H1 (cell line): ENCODE data around the gene LCN15. TPM values are rescaled to one million over a fixed set of nuclear protein-coding genes. Genes with fewer than 3 reads are reported as not detected.

Experiments used
- CTCF ChIA-PET: fragments of 300-600 bp; sonication (Branson Sonifier 250); formaldehyde crosslinking; loops from one replicate; lab custom pipeline; 2021; ENCODE audit not compliant: partially characterized antibody; lab: Charles Lee
- POLR2A ChIA-PET: fragments of 300-600 bp; sonication (Branson Sonifier 250); formaldehyde crosslinking; loops from one replicate; lab custom pipeline; 2021; ENCODE audit warnings: inconsistent platforms; ENCODE audit not compliant: partially characterized antibody; lab: Charles Lee
- DNase-seq, 2 experiments: peaks; one replicate each; pipeline versions ENCODE4 v3.0.0 to v3.0.0-alpha.2; 2010 to 2022; ENCODE audit warnings: low spot score in 2 of 2, low read depth in 1 of 2, mixed read lengths in 1 of 2
- FAIRE-seq: peaks from 2 replicates; lab custom pipeline; 2011; peaks lifted over from hg19 to GRCh38; lab: Jason Lieb, UNC
- H2AFZ ChIP-seq: 2 replicates; pipeline ENCODE4 v1.8.1; 2012; ENCODE audit warnings: low read length, inconsistent platforms
- H2AK5ac ChIP-seq: 2 replicates; pipeline ENCODE4 v1.6.1; 2013; ENCODE audit warnings: low read depth, low read length
- H2BK120ac ChIP-seq: replicated peaks from 2 replicates; pipeline ENCODE3; 2013; ENCODE audit warnings: low read depth, low read length, inconsistent platforms
- H2BK12ac ChIP-seq: 2 replicates; pipeline ENCODE4 v1.6.1; 2013; ENCODE audit warnings: low read depth, low read length
- H2BK15ac ChIP-seq: 2 replicates; pipeline ENCODE4 v1.6.1; 2013; ENCODE audit warnings: low read length
- H2BK20ac ChIP-seq: 2 replicates; pipeline ENCODE4 v1.6.1; 2013; ENCODE audit warnings: low read length
- H2BK5ac ChIP-seq: 2 replicates; pipeline ENCODE4 v1.6.1; 2013; ENCODE audit warnings: low read depth, low read length
- H3K14ac ChIP-seq: 2 replicates; pipeline ENCODE4 v1.6.1; 2013; ENCODE audit warnings: inconsistent platforms; ENCODE audit not compliant: insufficient read length
- H3K18ac ChIP-seq: 2 replicates; pipeline ENCODE4 v1.6.1; 2013; ENCODE audit warnings: low read length; ENCODE audit errors: extremely low read depth
- H3K23ac ChIP-seq: 2 replicates; pipeline ENCODE4 v1.6.1; 2013; ENCODE audit warnings: inconsistent platforms; ENCODE audit not compliant: insufficient read length
- H3K23me2 ChIP-seq: 2 replicates; pipeline ENCODE4 v1.6.1; 2013; ENCODE audit warnings: low read depth, low read length
- H3K27ac ChIP-seq: 2 replicates; pipeline ENCODE4 v1.6.1; 2011; ENCODE audit warnings: low read depth, low read length, inconsistent platforms
- H3K27me3 ChIP-seq, 4 experiments: replicated peaks in 1 of 4; 1 replicate in 1 of 4; 2 replicates in 3 of 4; pipeline versions ENCODE4 v1.6.1 to v1.8.1; 2011 to 2013; ENCODE audit warnings: low read length in 3 of 4, mild to moderate bottlenecking in 3 of 4, inconsistent platforms in 2 of 4, mixed read lengths in 2 of 4, moderate library complexity in 1 of 4; ENCODE audit not compliant: control insufficient read depth in 3 of 4, insufficient read depth in 3 of 4; ENCODE audit errors: extremely low read depth in 1 of 4
- H3K36me3 ChIP-seq, 4 experiments: 2 replicates each; pipeline versions ENCODE4 v1.6.1 to v1.8.1; 2011 to 2013; ENCODE audit warnings: mild to moderate bottlenecking in 4 of 4, low read length in 3 of 4, moderate library complexity in 2 of 4, control low read depth in 1 of 4, inconsistent platforms in 1 of 4; ENCODE audit not compliant: insufficient read depth in 4 of 4, control insufficient read depth in 2 of 4
- H3K4ac ChIP-seq: replicated peaks from 2 replicates; pipeline ENCODE3; 2013; ENCODE audit warnings: low read length, low read depth, mixed read lengths, inconsistent platforms; ENCODE audit not compliant: insufficient read length
- H3K4me1 ChIP-seq, 4 experiments: replicated peaks in 1 of 4; 1 replicate in 1 of 4; 2 replicates in 3 of 4; pipeline versions ENCODE4 v1.6.1 to v1.8.1; 2011 to 2013; ENCODE audit warnings: low read length in 3 of 4, inconsistent platforms in 2 of 4, mixed read lengths in 1 of 4; ENCODE audit not compliant: insufficient read depth in 4 of 4, control insufficient read depth in 3 of 4
- H3K4me2 ChIP-seq, 2 experiments: 2 replicates each; pipeline versions ENCODE4 v1.6.1 to v1.8.1; 2011 to 2013; ENCODE audit warnings: low read depth in 2 of 2, low read length in 2 of 2, control low read depth in 1 of 2, inconsistent platforms in 1 of 2, mild to moderate bottlenecking in 1 of 2; ENCODE audit not compliant: insufficient read depth in 1 of 2
- H3K4me3 ChIP-seq, 4 experiments: fragments of 200-600, 300-600 bp in 1 of 4; sonication (generic), shearing (Covaris generic), sonication (Bioruptor Twin) in 1 of 4; 2 replicates each; pipeline versions ENCODE4 v1.5.1 to v1.8.1; 2011 to 2016; ENCODE audit warnings: low read length in 4 of 4, low read depth in 3 of 4, control low read depth in 2 of 4, inconsistent platforms in 2 of 4, mild to moderate bottlenecking in 2 of 4, mixed read lengths in 1 of 4, moderate library complexity in 1 of 4; ENCODE audit not compliant: insufficient read depth in 2 of 4; ENCODE audit errors: extremely low read depth in 1 of 4
- H3K56ac ChIP-seq: replicated peaks from 2 replicates; pipeline ENCODE3; 2013; ENCODE audit warnings: low read depth, mild to moderate bottlenecking, mixed read lengths, low read length, inconsistent platforms; ENCODE audit not compliant: insufficient read length
- H3K79me1 ChIP-seq: 2 replicates; pipeline ENCODE4 v1.6.1; 2013; ENCODE audit warnings: low read depth, low read length, control low read depth
- H3K79me2 ChIP-seq, 2 experiments: 2 replicates each; pipeline versions ENCODE4 v1.6.1 to v1.8.1; 2012 to 2013; ENCODE audit warnings: low read length in 2 of 2, mild to moderate bottlenecking in 2 of 2, inconsistent platforms in 1 of 2; ENCODE audit not compliant: insufficient read depth in 2 of 2, control insufficient read depth in 1 of 2
- H3K9ac ChIP-seq, 4 experiments: replicated peaks in 1 of 4; 1 replicate in 1 of 4; 2 replicates in 3 of 4; pipeline versions ENCODE4 v1.6.1 to v1.8.1; 2011 to 2013; ENCODE audit warnings: low read depth in 3 of 4, low read length in 3 of 4, control low read depth in 2 of 4, mild to moderate bottlenecking in 2 of 4, moderate library complexity in 2 of 4, inconsistent platforms in 1 of 4; ENCODE audit errors: extremely low read depth in 1 of 4
- H3K9me3 ChIP-seq, 2 experiments: 2 replicates each; pipeline versions ENCODE4 v1.6.1 to v1.8.1; 2012 to 2013; ENCODE audit warnings: mild to moderate bottlenecking in 2 of 2, moderate library complexity in 2 of 2, control low read depth in 1 of 2, inconsistent platforms in 1 of 2, low read depth in 1 of 2, low read length in 1 of 2, mixed read lengths in 1 of 2; ENCODE audit not compliant: insufficient read depth in 2 of 2
- H4K20me1 ChIP-seq, 2 experiments: replicated peaks in 1 of 2; 2 replicates each; pipeline versions ENCODE3 to v1.8.1; 2011 to 2013; ENCODE audit warnings: inconsistent platforms in 2 of 2, low read length in 2 of 2, mild to moderate bottlenecking in 1 of 2; ENCODE audit not compliant: insufficient read depth in 2 of 2, control insufficient read depth in 1 of 2
- H4K5ac ChIP-seq: 2 replicates; pipeline ENCODE4 v1.6.1; 2013; ENCODE audit warnings: low read length, low read depth, mixed read lengths, inconsistent platforms; ENCODE audit not compliant: insufficient read length
- H4K8ac ChIP-seq: 2 replicates; pipeline ENCODE4 v1.8.0; 2013; ENCODE audit warnings: mild to moderate bottlenecking, moderate library complexity, low read length, inconsistent platforms; ENCODE audit not compliant: insufficient read depth; ENCODE audit errors: extremely low read depth
- H4K91ac ChIP-seq: replicated peaks from 2 replicates; pipeline ENCODE3; 2013; ENCODE audit warnings: low read length, mixed read lengths, inconsistent platforms; ENCODE audit not compliant: insufficient read length
- BCL11A ChIP-seq, 2 experiments: IDR thresholded peaks; one replicate each; pipeline ENCODE4 v1.6.1; 2011; ENCODE audit warnings: low read depth in 2 of 2, low read length in 2 of 2, mild to moderate bottlenecking in 2 of 2
- BRCA1 ChIP-seq: IDR thresholded peaks from 2 replicates; pipeline ENCODE4 v1.6.1; 2012; ENCODE audit warnings: low read depth, low read length, improper control_type of control experiment
- CTBP2 ChIP-seq: IDR thresholded peaks from 2 replicates; pipeline ENCODE4 v1.7.0; 2011; ENCODE audit warnings: borderline replicate concordance, mild to moderate bottlenecking, moderate library complexity, mixed read lengths, low read length; ENCODE audit not compliant: insufficient read depth, insufficient read length
- EZH2 ChIP-seq: fragments of 200-600 bp; sonication (generic); IDR thresholded peaks from 2 replicates; pipeline ENCODE4 v1.7.1; 2012; ENCODE audit warnings: low read depth, mild to moderate bottlenecking, moderate library complexity, low read length, inconsistent platforms; ENCODE audit not compliant: severe bottlenecking
- GTF2F1 ChIP-seq: IDR thresholded peaks from 2 replicates; pipeline ENCODE4 v1.6.1; 2012; ENCODE audit warnings: low read depth, low read length, improper control_type of control experiment, borderline replicate concordance
- JUN ChIP-seq: IDR thresholded peaks from 2 replicates; pipeline ENCODE4 v1.6.1; 2011; ENCODE audit warnings: low read depth, mild to moderate bottlenecking, improper control_type of control experiment, low read length
- JUND ChIP-seq: IDR thresholded peaks from 2 replicates; pipeline ENCODE4 v1.6.1; 2011; ENCODE audit warnings: mild to moderate bottlenecking, improper control_type of control experiment, low read length
- SP4 ChIP-seq: IDR thresholded peaks from 2 replicates; pipeline ENCODE4 v1.6.1; 2012; ENCODE audit warnings: low read length, inconsistent platforms
- TAF1 ChIP-seq: IDR thresholded peaks from 2 replicates; pipeline ENCODE4 v1.6.1; 2011; ENCODE audit warnings: mild to moderate bottlenecking, low read depth, low read length
- WGBS, 2 experiments: shearing (Covaris generic) in 1 of 2; methylation state at CpG; one replicate each; pipeline versions ENCODE4 v1.1.6 to v1.1.7; 2013 to 2015; ENCODE audit warnings: low lambda C conversion rate in 2 of 2, mixed read lengths in 2 of 2, inconsistent platforms in 1 of 2, low coverage in 1 of 2, missing lambda C conversion rate in 1 of 2; ENCODE audit not compliant: insufficient replicate concordance in 2 of 2, insufficient coverage in 1 of 2, insufficient read length in 1 of 2; ENCODE audit errors: extremely low coverage in 1 of 2, missing lambda C conversion rate in 1 of 2; 5-methylcytosine and 5-hydroxymethylcytosine counted together
- polyA plus RNA-seq, 7 experiments: library from polyadenylated mRNA; depleted of rRNA in 3 of 7; stranded (reverse) in 5 of 7; unstranded in 2 of 7; fragments of >200 nt in 5 of 7; fragments of 200-250 nt in 2 of 7; gene quantifications; 1 replicate in 5 of 7; 2 replicates in 1 of 7; 4 replicates in 1 of 7; pipeline versions ENCODE4 v1.2.1 to v1.2.3, GENCODE V29; 2011 to 2013; ENCODE audit warnings: missing spikeins in 2 of 7, mixed read lengths in 2 of 7
- total RNA-seq: library from RNA; stranded (reverse); fragmentation: NEBNext Ultra II Directional; extraction: Animal tissue kit (Norgen Biotek cat#: 25700); gene quantifications from 2 replicates; pipeline ENCODE4 v1.2.1, GENCODE V29; 2021
- TF ChIP-seq, protein P1 (sequence below): IDR thresholded peaks from 2 replicates; pipeline ENCODE4 v1.6.1; 2012; ENCODE audit warnings: low read length, inconsistent platforms

The LCN15 gene
- total and polyA plus RNA-seq, 2 of the 8 experiments (the other 6 are each of a cell fraction or from before 2014, with no cell fraction given) = 0.08 to 0.47 TPM

DNA sequence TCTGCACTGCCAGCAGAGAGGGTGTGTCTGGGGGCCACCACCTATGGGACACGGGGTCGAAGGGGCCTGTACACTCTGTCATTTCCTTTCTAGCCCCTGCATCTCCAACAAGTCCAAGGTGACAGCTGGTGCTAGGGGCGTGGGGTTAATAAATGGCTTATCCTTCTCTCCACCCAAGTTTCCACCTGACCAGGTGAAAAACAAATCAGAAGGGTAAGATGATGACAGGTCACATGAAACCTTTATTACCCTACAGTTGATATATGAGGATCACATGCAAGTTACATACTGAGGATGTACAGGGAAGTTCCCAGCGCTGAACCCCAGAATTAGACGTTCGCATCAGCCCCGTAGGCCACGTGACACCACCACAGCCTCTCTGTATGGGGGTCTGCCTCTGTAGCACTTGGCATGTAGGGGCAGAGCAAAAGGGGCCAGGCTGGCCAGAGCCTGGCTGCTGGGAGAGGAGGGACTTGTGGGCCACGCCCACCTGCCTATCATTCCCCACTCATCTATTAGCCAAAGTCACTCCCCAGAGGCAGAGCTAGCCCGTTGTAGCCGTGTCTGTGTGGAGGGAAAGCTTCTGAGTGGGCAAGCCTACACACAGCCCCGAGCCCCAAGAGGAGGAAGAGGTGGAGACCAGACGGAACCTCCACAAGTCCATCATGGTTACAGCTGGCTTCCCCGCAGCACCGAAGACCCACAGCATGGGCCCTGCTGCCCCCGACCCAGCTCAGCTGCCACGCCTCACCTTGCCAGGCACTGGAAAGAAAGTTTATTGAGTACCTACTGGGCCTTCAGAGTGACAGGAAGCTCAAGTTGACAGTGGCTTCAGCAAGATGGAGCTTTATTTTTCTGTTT is 29.0 kb upstream of the LCN15 start:
- H3K23me2 ChIP-seq = no peaks in the 10 kb centered on the region; the same call in 1 of the 2 replicates
- 0 out of 2 replicates have a peak overlapping the region, but pooled peaks have one; percentile 11 for H4K8ac ChIP-seq
- CTCF ChIA-PET = interaction anchor here (0.6 to 2.4 kb wide), 17 partner anchors 12 to 742 kb away, joined by 3 to 16 read pairs (median 4); partner anchors contain the start of genes ABCA2 and LCN8
- POLR2A ChIA-PET = interaction anchor here (1.0 to 1.6 kb wide), 6 partner anchors 14 to 66 kb away, joined by 3 to 4 read pairs (median 3); partner anchors contain the start of gene RABL6
- no peak overlapping the region for H2BK12ac ChIP-seq
- DNase-seq (no peak), FAIRE-seq (no peak)
- no peak overlapping the region for H4K91ac ChIP-seq
- no peaks in the 10 kb centered on the region for H3K36me3 ChIP-seq
- H3K79me1 ChIP-seq = no peaks in the 10 kb centered on the region; the same call in 1 of the 2 replicates
- no peak overlapping the region for H2BK5ac ChIP-seq
- no peak overlapping the region for H2BK20ac ChIP-seq
- WGBS, 2 experiments = 85% methylated on average over 17 of the region's 17 CpGs; no CpG with 5 or more reads in 1 of the 2 experiments
- no peaks in the 10 kb centered on the region for H3K9me3 ChIP-seq
- no peak overlapping the region for H2AK5ac ChIP-seq
- H3K23ac ChIP-seq = no peak overlapping the region
- H2BK120ac ChIP-seq = no peak overlapping the region
- H3K56ac ChIP-seq = no peak overlapping the region
- H3K27me3 ChIP-seq = 0 out of 7 replicates have a peak, but pooled peaks cover 0 to under 1% (median 0%) of the 10 kb centered on the region in 4 experiments
- H3K4me1 ChIP-seq = peaks cover 0 to 11% (median 6%) of the 10 kb centered on the region in 4 experiments; a peak in 5 of 7 replicates
- H3K27ac ChIP-seq = no peak overlapping the region
- no peak overlapping the region for H4K5ac ChIP-seq
- peaks cover 0 to 8% of the 10 kb centered on the region in 2 experiments for H4K20me1 ChIP-seq
- H3K79me2 ChIP-seq = no peaks in the 10 kb centered on the region
- H3K14ac ChIP-seq = no peak overlapping the region
- H3K4me3 ChIP-seq = no peak overlapping the region
- no peak overlapping the region for H3K4ac ChIP-seq
- no peak overlapping the region; a peak in 2 of 7 replicates for H3K9ac ChIP-seq
- H3K18ac ChIP-seq = no peak overlapping the region
- no peak overlapping the region for H2BK15ac ChIP-seq
- no peak overlapping the region for H3K4me2 ChIP-seq
- no peak overlapping the region for H2AFZ ChIP-seq
- TF ChIP-seq SP4 (no peak), BCL11A (IDR thresholded peaks at IDR 0.05; ENCODE audit: low read depth in 2 of 2, low read length in 2 of 2) (no peak), JUND (no peak), BRCA1 (no peak), CTBP2 (no peak), EZH2 (no peak), JUN (no peak), GTF2F1 (no peak), TAF1 (no peak)
- TF ChIP-seq, protein P1, sequence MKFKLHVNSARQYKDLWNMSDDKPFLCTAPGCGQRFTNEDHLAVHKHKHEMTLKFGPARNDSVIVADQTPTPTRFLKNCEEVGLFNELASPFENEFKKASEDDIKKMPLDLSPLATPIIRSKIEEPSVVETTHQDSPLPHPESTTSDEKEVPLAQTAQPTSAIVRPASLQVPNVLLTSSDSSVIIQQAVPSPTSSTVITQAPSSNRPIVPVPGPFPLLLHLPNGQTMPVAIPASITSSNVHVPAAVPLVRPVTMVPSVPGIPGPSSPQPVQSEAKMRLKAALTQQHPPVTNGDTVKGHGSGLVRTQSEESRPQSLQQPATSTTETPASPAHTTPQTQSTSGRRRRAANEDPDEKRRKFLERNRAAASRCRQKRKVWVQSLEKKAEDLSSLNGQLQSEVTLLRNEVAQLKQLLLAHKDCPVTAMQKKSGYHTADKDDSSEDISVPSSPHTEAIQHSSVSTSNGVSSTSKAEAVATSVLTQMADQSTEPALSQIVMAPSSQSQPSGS = no peak
